Prostate gland (tissue), 2 donors: ENCODE data around the gene IL12RB1.

Experiments used
- CTCF ChIP-seq, 4 experiments: fragments of 200-600 bp in 2 of 4; fragments of 450-650 bp in 2 of 4; sonication (generic) in 2 of 4; IDR thresholded peaks; 1 replicate in 3 of 4; 2 replicates in 1 of 4; pipeline ENCODE4 v1.5.1; 2016 to 2019; ENCODE audit warnings: antibody characterized with exemption in 4 of 4, mild to moderate bottlenecking in 2 of 4, moderate library complexity in 2 of 4
- POLR2A ChIP-seq: fragments of 450-650 bp; IDR thresholded peaks from one replicate; pipeline ENCODE4 v1.6.1; 2016; ENCODE audit warnings: antibody characterized with exemption, mild to moderate bottlenecking

GRCh38 chr19:18108897-18109296 is 22.2 kb upstream of the IL12RB1 start:
- TF ChIP-seq POLR2A: no peak
- no peak for TF ChIP-seq CTCF (IDR thresholded peaks at IDR 0.05)
